Mammary epithelial cell (primary cell): ENCODE results near the gene U2AF1L4.

Experiments
- EZH2 ChIP-seq: IDR thresholded peaks from 2 replicates; pipeline ENCODE4 v1.6.1; 2012; ENCODE audit warnings: low read length, inconsistent platforms, borderline replicate concordance
- TF ChIP-seq, protein P1 (sequence below), 2 donors: IDR thresholded peaks in 1 of 2; conservative IDR thresholded peaks in 1 of 2; 2 replicates each; pipeline ENCODE4 v1.5.1; 2011 to 2012; ENCODE audit warnings: inconsistent platforms in 2 of 2, low read length in 2 of 2, mild to moderate bottlenecking in 2 of 2, control low read depth in 1 of 2, low read depth in 1 of 2; ENCODE audit not compliant: insufficient read depth in 1 of 2; ENCODE audit errors: extremely low read depth in 1 of 2

DNA sequence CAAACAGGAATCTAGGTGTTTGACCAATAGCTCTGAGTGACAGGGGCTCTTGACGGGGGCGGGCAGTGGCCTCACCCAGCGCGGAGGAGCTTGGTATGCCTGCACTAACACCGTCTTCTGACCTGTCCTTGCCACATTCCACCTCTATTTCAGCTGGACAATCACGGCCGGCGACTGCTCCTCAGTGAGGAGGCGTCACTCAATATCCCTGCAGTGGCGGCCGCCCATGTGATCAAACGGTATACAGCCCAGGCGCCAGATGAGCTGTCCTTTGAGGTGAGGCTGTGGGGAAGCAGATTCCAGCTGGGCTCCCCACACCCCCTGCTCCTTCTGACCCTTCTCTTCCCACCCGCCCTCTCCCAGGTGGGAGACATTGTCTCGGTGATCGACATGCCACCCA is 34.8 kb upstream of the U2AF1L4 start:
- TF ChIP-seq, protein P1, sequence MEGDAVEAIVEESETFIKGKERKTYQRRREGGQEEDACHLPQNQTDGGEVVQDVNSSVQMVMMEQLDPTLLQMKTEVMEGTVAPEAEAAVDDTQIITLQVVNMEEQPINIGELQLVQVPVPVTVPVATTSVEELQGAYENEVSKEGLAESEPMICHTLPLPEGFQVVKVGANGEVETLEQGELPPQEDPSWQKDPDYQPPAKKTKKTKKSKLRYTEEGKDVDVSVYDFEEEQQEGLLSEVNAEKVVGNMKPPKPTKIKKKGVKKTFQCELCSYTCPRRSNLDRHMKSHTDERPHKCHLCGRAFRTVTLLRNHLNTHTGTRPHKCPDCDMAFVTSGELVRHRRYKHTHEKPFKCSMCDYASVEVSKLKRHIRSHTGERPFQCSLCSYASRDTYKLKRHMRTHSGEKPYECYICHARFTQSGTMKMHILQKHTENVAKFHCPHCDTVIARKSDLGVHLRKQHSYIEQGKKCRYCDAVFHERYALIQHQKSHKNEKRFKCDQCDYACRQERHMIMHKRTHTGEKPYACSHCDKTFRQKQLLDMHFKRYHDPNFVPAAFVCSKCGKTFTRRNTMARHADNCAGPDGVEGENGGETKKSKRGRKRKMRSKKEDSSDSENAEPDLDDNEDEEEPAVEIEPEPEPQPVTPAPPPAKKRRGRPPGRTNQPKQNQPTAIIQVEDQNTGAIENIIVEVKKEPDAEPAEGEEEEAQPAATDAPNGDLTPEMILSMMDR (conservative IDR thresholded peaks at IDR 0.05 in 1 of 2, IDR thresholded peaks at IDR 0.05 in 1 of 2; ENCODE audit: extremely low read depth in 1 of 2, insufficient read depth in 1 of 2, low read depth in 1 of 2, low read length in 2 of 2): no peak
- TF ChIP-seq EZH2: no peak
